GM12875 (cell line): Measurements from ENCODE around the gene SORCS2.

ENCODE experiments used
- H3K4me3 ChIP-seq: one replicate; pipeline ENCODE4 v1.5.1; 2011; ENCODE audit warnings: low read depth, low read length, control low read depth
- CTCF ChIP-seq: IDR thresholded peaks from 2 replicates; pipeline ENCODE4 v1.5.1; 2011; ENCODE audit warnings: low read depth, mild to moderate bottlenecking, control low read depth, inconsistent platforms, low read length, moderate library complexity, borderline replicate concordance; ENCODE audit not compliant: insufficient read depth

SORCS2 gene

GRCh38 chr4:7343081-7343655, 150.8 kb downstream of the SORCS2 start:
- H3K4me3 ChIP-seq: no peak overlapping the region
- TF ChIP-seq CTCF: no peak

- H3K4me3 ChIP-seq: no peak overlapping the region
- TF ChIP-seq CTCF: no peak
Observed at GRCh38 chr4:7343950-7344349, 151.6 kb downstream of the SORCS2 start.

DNA sequence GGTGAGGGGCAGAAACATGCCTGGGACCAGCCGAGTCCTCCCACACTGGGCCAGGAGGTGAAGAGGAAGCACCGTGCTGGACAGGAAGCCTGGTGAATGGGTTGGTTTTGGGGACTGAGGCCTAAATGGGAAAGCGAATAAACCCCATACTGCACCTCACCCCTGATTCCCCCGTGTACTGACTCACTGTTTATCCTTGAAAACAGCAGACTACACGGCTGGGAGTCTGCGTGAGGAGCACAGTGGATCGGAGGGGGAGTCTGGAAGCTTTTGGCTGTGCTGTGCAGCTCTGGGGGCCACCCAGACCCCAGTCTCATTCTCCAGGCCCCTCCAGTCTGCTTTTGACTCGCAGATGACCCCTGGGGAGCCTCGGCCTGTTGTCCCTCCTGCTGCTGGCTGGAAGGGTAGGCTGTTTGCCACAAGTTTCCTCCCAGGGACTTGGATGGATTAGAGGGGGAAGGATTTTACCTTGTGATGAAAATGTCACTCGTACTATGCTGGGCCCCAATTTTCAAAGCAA, 152.4 kb downstream of the SORCS2 start:
- TF ChIP-seq CTCF: no peak
- H3K4me3 ChIP-seq: no peak overlapping the region

DNA sequence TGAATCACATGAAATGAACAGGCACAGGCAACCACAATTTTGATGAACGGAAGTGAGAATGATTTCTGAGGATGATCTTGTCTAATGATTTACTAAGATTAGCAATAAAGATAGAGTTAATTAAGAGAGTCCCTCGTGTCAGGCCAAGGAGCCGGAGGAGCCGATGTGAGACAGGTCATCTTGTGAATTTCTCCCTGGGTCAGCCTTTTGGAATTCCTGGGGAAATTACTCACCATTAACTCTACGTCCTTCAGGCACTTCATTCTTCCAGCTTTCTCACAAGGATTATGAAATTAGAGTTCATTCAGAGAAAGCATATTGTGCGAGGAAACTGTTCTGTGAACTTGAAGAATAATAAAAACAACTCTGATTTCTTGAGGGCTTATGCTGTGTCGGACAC, 155.6 kb downstream of the SORCS2 start:
- no peak for TF ChIP-seq CTCF
- no peak overlapping the region for H3K4me3 ChIP-seq

- TF ChIP-seq CTCF: no peak
- no peak overlapping the region for H3K4me3 ChIP-seq
Observed at GRCh38 chr4:7348946-7349900, 156.9 kb downstream of the SORCS2 start.

GRCh38 chr4:7350396-7350795, 158.1 kb downstream of the SORCS2 start:
- no peak overlapping the region for H3K4me3 ChIP-seq
- TF ChIP-seq CTCF: no peak
